ENCODE results near the gene GPS2.

DNA sequence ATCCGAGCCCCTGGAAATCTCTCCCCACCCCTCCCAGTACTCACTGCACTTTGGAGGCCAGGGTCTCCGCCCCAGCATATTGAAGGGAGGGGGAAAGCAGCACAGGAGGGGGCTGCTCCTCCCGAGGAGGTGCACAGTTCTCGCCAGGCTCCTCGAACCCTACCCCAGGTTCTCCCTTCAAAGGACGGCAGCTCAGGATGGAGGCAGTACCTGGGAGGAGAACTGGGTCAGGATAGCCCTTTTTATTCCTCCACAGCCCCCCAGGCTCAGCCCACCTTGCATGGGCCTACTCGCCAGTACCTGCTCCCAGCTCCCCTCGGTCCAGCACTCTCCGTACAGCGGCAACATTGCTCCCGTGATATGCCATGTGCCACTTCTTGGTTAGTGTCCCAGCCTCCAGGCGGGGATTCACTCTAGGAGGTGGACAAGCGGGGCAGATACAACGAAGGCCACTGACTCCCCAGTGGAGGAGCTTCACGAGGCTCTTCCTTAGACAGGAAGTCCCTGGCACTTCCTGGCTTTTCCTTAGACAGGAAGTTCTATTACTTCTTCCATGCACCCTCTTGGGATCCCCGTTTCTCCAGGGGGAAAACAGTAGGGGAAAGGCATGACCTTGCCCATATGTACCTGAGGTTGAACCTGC, 2.1 kb upstream of the GPS2 start:
- no peak for TF ChIP-seq GATA3 (IDR thresholded peaks at IDR 0.05; ENCODE audit: low read depth, low read length)
- TF ChIP-seq GATA2 (IDR thresholded peaks at IDR 0.05; ENCODE audit: low read depth, low read length) = no peak
